Daoy (cell line): ENCODE measurements around the gene BCL6B. TPM values are rescaled to one million over a fixed set of nuclear protein-coding genes. Genes with fewer than 3 reads are reported as not detected.
"Not testable (repeated sequence)": the region's sequence is repeated elsewhere in the genome, so short reads cannot be mapped to it uniquely, and the experiment has no call there.

Source experiments
- DNase-seq: peaks from one replicate; pipeline ENCODE4 v3.0.0-alpha.2; 2015; ENCODE audit warnings: low read depth
- total RNA-seq: library from RNA; depleted of rRNA; stranded (reverse); fragments of >200 nt; shearing (Covaris generic); gene quantifications from 2 replicates; pipeline ENCODE4 v1.2.3, GENCODE V29; 2014

The BCL6B gene
- total RNA-seq, 1 experiment from 2014 or later, result not detected

GRCh38 chr17:7029096-7029495 lies 6.2 kb downstream of the BCL6B start:
- DNase-seq, result no peak

DNA sequence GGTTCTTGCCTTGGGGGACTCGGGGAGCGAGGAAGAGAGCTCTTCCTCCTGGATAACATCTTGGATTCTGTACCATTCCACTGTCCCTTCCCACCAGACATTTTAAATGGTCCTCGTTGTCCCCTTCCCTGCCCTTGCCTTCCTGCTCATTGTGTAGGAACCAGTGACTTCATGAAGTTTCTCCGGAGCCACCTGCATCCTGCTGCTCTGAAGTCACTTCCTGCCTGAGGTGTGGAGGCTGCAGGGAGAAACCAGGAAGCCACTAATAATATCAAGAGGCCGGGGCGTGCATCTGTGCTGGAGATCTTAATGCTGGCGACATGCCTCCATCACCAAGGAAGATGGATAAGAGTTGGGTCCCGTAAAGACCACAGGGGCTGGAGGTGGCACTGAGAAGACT lies 6.8 kb downstream of the BCL6B start:
- no peak for DNase-seq

- DNase-seq, result no peak
Measured at GRCh38 chr17:7034955-7035590, 12.2 kb downstream of the BCL6B start.

GRCh38 chr17:7035591-7036368 lies 12.9 kb downstream of the BCL6B start, which contains the start of gene SLC16A13:
TSS of gene SLC16A13 (plus strand) at chr17:7036015. CDS start at chr17:7036383, 368 bp downstream.
- DNase-seq, result peak; percentile 99

DNA sequence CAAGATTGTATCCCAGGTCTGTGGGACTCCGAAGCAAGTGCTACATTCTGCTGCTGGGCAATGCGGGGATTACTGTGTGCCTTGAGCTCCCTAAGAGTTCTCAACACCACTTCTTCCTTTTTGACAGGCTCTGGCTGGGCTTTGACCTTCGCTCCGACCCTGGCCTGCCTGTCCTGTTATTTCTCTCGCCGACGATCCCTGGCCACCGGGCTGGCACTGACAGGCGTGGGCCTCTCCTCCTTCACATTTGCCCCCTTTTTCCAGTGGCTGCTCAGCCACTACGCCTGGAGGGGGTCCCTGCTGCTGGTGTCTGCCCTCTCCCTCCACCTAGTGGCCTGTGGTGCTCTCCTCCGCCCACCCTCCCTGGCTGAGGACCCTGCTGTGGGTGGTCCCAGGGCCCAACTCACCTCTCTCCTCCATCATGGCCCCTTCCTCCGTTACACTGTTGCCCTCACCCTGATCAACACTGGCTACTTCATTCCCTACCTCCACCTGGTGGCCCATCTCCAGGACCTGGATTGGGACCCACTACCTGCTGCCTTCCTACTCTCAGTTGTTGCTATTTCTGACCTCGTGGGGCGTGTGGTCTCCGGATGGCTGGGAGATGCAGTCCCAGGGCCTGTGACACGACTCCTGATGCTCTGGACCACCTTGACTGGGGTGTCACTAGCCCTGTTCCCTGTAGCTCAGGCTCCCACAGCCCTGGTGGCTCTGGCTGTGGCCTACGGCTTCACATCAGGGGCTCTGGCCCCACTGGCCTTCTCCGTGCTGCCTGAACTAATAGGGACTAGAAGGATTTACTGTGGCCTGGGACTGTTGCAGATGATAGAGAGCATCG lies 15.4 kb downstream of the BCL6B start:
- DNase-seq, result no peak

DNA sequence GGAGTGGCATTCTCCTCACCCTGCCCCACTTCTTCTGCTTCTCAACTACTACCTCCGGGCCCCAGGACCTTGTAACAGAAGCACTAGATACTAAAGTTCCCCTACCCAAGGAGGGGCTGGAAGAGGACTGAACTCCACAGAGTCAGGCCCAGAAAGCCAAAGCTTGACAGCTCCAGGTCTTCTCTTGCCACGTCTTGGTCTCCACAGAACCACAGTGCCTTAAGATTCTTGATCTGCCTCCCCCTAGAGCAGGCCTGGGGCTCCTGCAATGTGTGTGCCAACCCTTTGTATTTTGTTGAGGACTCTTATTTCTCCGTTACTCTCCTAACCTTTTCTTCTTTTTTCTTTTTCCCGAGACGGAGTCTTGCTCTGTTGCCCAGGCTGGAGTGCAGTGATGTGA lies 17.0 kb downstream of the BCL6B start:
- no peak for DNase-seq

GRCh38 chr17:7041607-7042500 lies 19.0 kb downstream of the BCL6B start:
- no peak for DNase-seq

GRCh38 chr17:7042501-7043181 lies 19.8 kb downstream of the BCL6B start:
- no peak for DNase-seq

DNA sequence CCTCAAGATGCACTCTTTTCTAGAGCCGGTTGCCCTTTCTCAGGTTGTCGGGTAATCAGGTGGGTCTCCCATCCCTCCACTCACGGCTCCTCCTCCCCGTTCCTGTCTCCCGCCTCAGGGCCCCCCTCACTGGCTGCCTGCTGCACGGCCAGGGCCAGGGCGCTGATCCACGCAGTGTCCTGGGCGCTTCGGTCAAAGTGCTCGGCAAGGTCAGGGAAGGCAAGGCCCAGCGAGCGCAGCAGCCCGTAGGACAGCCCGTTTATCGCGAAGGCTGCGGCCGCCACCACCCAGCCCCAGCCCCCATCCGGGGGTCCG lies 20.3 kb downstream of the BCL6B start:
- no peak for DNase-seq

DNA sequence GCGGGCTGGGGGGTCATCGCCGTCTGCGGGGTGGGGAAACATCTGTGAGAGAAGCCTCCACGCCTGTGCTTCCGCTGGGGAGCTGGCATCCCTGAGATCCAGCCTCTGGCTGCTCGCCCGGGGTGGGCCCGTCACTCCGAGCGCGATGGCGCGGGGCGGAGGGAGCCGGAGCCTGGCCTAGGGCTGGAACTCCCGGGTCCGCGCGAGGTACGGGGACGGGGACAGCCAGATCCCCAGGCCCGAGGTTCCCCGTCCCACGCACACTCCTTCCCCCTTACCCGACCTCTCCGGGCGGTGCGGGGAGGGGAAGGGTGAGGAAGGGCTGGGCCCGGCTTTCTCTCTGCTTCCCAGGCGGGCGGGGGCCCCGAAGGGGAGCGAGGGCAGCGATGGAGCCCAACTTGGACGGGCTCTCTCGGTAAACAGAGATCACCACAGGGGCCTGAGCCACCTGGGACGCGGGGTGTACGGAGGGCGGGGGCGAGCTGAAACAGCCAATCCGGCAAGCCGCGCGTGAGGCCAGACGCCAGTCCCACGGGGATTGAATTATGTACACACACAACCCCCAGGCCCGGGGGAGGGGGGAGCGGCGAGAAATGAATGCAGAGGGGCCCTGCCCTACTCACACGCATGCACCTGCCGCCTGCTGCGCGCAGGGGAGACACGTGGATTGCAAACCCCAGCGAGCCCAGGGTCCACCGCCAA lies 20.8 kb downstream of the BCL6B start, which contains the start of gene SLC16A11:
TSS of gene SLC16A11 (minus strand) at position 596 of the 702 bp plus-strand sequence. CDS start at position 17, 579 bp downstream.
- peak; percentile 43 for DNase-seq

DNA sequence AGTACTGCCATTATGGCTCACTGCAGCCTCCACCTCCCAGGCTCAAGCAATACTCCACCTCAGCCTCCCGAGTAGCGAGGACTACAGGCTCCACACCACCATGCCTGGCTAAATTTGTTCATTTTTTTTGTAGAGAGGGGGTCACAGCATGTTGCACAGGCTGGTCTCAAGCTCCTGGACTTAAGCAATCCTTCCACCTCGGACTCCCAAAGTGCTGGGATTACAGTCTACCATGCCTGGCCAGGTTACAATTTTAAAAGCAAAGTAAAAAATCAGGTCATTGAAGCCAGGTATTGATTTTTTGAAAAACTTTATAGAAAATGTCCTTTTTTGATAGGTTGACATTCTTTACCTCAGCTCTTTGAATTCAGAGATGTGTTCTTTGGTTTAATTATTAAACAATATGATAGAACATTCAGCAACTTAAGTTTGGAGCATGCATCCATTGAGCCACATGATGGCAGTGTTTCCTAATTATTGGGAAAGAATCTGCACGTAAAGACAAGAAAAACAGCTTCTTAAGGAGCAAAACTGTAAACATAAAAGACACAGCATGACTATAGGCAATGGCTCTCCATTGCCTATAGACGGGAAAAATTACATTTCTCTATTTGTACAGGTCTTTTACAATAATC lies 22.8 kb downstream of the BCL6B start:
- DNase-seq, result peak; percentile 66

- DNase-seq, result no peak
Measured at GRCh38 chr17:7046127-7046724, 23.4 kb downstream of the BCL6B start.

DNA sequence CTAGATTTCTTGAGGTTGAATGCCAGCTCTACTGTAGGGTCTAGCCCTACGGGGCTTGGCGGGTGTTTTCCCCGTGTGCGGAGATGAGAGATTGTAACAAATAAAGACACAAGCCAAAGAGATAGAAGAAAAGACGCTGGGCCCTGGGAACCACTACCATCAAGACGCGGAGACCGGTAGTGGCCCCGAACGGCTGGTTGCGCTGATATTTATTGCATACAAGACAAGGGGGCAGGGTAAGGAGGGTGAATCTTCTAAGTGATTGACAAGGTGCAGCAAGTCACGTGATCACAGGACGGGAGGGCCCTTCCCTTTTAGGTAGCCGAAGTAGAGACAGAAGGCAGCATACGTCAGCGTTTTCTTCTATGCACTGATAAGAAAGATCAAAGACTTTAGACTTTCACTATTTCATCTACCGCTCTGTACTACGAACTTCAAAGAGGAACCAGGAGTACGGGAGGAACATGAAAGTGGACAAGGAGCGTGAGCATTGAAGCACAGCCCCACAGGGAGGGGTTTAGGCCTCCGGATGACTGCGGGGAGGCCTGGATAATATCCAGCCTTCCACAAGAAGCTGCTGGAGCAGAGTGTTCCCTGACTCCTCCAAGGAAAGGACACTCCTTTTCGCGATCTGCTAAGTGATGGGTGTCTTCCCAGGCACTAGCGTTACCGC lies 24.0 kb downstream of the BCL6B start:
- not testable (repeated sequence) for DNase-seq

DNA sequence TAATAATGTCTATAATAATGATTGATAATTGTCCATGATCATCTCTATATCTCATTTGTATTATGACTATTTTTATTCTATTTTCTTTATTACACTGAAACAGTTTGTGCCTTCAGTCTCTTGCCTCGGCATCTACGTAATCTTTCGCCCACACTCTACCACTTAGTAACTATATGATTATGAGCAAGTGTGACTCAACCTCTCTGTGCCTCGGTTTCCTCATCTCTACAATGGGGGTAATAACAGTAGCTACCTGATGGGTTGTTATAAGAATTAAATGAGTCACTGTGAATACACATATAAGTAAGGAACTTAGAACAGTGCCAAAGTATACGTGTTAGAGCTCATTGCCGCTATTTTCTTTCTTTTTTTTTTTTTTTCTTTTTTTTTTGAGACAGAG lies 24.7 kb downstream of the BCL6B start:
- DNase-seq, result no peak

DNA sequence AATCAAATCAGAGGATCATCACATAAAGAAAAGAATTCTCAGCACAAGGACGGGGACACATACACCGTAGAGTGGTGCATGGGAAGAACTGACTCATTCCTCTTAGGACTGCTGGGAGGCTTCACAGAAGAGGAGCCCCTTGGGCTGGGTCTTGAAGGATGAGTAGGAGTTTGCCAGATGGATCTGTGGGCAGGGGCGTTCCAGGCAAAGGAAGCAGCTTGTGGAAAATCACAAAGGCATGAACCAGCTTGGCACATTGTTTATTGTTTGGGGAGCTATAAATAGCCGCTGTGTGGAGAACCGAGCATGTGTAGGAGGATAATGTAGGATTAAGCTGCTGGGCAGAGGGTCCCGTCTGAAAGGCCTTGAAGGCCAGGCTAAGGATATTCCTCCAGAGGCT lies 26.1 kb downstream of the BCL6B start:
- DNase-seq, result peak; percentile 50

- DNase-seq, result not testable (repeated sequence)
Measured at GRCh38 chr17:7050583-7050982, 27.7 kb downstream of the BCL6B start.

- DNase-seq, result peak; percentile 62
Measured at GRCh38 chr17:7056386-7056785, 33.5 kb downstream of the BCL6B start.

DNA sequence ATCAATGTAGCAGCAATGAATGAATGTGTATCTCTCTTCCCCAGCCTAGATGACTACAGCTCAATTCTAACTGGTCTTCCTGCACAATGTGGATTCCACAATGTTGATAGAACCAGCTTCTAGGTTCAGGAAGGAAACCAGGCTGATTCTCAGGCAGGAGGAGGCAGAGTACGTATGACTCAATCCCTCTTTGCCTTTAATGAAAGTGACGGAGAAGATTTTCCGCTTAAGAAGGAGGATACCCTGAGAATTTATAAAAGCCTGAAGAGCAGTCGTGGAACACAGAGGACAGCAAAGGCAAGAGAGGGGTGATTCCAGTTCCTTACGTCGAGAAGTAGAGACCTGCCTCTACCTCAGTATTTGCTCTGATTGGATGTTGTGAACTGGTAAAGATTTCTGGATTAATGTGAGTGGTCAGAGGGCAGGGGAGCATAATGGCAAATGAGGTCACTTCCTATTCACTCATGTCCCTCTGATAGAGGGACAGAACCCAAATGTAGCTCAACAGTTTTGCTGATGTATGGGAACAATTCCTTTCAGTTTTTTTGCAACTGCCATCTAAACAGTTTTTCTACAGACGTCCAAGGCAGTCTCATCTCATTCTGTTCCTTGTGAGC lies 36.1 kb downstream of the BCL6B start:
- DNase-seq, result no peak
